Stomach (tissue), 4 donors: ENCODE results near the gene CARHSP1.

Experiments
- EP300 ChIP-seq: sonication (generic); formaldehyde crosslinking; IDR thresholded peaks from one replicate; pipeline ENCODE4 v1.6.1; 2017; ENCODE audit warnings: antibody characterized with exemption
- POLR2AphosphoS5 ChIP-seq, 3 donors: sonication (generic); formaldehyde crosslinking; IDR thresholded peaks; one replicate each; pipeline ENCODE4 v1.6.1; 2016; ENCODE audit warnings: antibody characterized with exemption in 3 of 3
- TF ChIP-seq, protein P1 (sequence below), 7 experiments: fragments of 450-650 bp in 4 of 7; fragments of 200-600 bp in 3 of 7; sonication (generic) in 3 of 7; IDR thresholded peaks; one replicate each; pipeline ENCODE4 v1.5.1; 2016 to 2019; ENCODE audit warnings: antibody characterized with exemption in 7 of 7, control low read depth in 2 of 7, mild to moderate bottlenecking in 1 of 7

GRCh38 chr16:8868416-8869211, at the start of gene CARHSP1:
- TF ChIP-seq, protein P1, sequence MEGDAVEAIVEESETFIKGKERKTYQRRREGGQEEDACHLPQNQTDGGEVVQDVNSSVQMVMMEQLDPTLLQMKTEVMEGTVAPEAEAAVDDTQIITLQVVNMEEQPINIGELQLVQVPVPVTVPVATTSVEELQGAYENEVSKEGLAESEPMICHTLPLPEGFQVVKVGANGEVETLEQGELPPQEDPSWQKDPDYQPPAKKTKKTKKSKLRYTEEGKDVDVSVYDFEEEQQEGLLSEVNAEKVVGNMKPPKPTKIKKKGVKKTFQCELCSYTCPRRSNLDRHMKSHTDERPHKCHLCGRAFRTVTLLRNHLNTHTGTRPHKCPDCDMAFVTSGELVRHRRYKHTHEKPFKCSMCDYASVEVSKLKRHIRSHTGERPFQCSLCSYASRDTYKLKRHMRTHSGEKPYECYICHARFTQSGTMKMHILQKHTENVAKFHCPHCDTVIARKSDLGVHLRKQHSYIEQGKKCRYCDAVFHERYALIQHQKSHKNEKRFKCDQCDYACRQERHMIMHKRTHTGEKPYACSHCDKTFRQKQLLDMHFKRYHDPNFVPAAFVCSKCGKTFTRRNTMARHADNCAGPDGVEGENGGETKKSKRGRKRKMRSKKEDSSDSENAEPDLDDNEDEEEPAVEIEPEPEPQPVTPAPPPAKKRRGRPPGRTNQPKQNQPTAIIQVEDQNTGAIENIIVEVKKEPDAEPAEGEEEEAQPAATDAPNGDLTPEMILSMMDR (IDR thresholded peaks at IDR 0.05), result no peak
- TF ChIP-seq POLR2AphosphoS5 (IDR thresholded peaks at IDR 0.05) (peak in 2 of 3 donors; percentile 57 to 65), EP300 (no peak)
